Mesothelial cell of epicardium (in vitro differentiated cells): ENCODE results near the gene TAOK1. TPM values are rescaled to one million over a fixed set of nuclear protein-coding genes. Genes with fewer than 3 reads are reported as not detected.

Experiments used
- DNase-seq, 2 experiments: peaks; one replicate each; pipeline ENCODE4 v3.0.0; 2021; ENCODE audit warnings: low spot score in 2 of 2; ENCODE audit not compliant: unreplicated experiment in 2 of 2
- H3K27ac Mint-ChIP-seq: 2 replicates; pipeline ENCODE4 v1.8.0; 2021; ENCODE audit warnings: mixed read lengths
- H3K27me3 Mint-ChIP-seq: 2 replicates; pipeline ENCODE4 v1.8.0; 2021; ENCODE audit warnings: low read depth, mixed read lengths
- H3K36me3 Mint-ChIP-seq: 2 replicates; pipeline ENCODE4 v1.8.0; 2021; ENCODE audit warnings: mixed read lengths
- H3K4me1 Mint-ChIP-seq: 2 replicates; pipeline ENCODE4 v1.8.0; 2021; ENCODE audit warnings: mixed read lengths
- H3K4me3 Mint-ChIP-seq: 2 replicates; pipeline ENCODE4 v1.8.0; 2021; ENCODE audit warnings: mild to moderate bottlenecking, moderate library complexity, mixed read lengths
- H3K9me3 Mint-ChIP-seq: 2 replicates; pipeline ENCODE4 v1.8.0; 2021; ENCODE audit warnings: mixed read lengths
- total RNA-seq: library from RNA; stranded (reverse); gene quantifications from 3 replicates; pipeline ENCODE4 v1.2.1, GENCODE V29; 2021
- TF ChIP-seq, protein P1 (sequence below): fragments of 200-600 bp; sonication (generic); IDR thresholded peaks from one replicate; pipeline ENCODE4 v1.5.0; 2021; ENCODE audit warnings: antibody characterized with exemption; ENCODE audit not compliant: unreplicated experiment

The TAOK1 gene
- total RNA-seq, 1 donor from 2014 or later = 86.7 TPM

DNA sequence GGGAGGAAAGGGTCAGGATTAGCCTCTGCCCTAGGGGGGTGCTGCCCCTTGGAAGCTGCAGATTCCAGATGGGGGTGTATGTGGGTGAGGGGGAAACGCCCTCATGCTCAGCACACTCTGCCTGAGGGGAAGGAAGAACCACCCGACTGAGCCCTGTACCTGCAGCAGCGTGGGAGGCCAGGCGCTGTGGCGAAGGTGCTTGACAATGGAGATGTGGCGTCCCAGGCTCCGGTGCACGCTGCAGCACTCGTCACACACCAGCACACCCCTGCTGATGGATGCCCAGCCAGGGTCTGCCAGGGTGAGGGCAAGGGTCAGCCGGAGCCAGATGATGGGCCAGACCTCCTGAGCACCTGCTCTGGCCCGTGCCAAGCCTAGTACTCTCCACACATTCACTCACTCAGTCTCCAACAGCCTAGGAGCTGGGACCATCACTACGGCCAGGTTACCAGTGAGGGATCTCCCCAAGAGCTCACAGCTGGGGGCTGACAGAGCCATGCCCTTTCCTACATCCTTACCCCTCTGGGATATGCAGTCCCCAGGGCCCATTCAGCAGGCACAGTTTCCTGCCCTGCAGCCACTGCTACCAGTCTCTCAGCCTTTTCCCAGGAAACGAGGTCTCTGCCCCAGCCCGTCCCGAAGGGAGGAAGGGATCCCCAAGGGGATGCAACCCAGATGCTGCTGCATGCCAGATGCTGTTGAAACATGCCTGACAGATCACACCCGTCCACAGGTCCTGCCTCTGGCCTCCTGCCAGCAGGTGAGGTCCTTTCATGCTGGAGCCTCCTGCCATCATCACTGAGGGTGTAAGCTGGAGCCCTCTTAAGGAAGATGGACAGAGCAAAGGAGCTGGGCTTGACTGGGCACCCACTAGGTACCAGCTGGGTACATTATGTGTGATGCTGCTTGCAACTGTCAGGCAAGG is 193.4 kb downstream of the TAOK1 start:
- peaks cover 15% of the 10 kb centered on the region for H3K36me3 Mint-ChIP-seq
- H3K4me3 Mint-ChIP-seq = no peak overlapping the region
- H3K4me1 Mint-ChIP-seq = peaks cover 21% of the 10 kb centered on the region
- DNase-seq = no peak
- no peaks in the 10 kb centered on the region for H3K9me3 Mint-ChIP-seq
- TF ChIP-seq, protein P1, sequence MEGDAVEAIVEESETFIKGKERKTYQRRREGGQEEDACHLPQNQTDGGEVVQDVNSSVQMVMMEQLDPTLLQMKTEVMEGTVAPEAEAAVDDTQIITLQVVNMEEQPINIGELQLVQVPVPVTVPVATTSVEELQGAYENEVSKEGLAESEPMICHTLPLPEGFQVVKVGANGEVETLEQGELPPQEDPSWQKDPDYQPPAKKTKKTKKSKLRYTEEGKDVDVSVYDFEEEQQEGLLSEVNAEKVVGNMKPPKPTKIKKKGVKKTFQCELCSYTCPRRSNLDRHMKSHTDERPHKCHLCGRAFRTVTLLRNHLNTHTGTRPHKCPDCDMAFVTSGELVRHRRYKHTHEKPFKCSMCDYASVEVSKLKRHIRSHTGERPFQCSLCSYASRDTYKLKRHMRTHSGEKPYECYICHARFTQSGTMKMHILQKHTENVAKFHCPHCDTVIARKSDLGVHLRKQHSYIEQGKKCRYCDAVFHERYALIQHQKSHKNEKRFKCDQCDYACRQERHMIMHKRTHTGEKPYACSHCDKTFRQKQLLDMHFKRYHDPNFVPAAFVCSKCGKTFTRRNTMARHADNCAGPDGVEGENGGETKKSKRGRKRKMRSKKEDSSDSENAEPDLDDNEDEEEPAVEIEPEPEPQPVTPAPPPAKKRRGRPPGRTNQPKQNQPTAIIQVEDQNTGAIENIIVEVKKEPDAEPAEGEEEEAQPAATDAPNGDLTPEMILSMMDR = no peak
- no peak overlapping the region for H3K27ac Mint-ChIP-seq
- no peaks in the 10 kb centered on the region for H3K27me3 Mint-ChIP-seq

DNA sequence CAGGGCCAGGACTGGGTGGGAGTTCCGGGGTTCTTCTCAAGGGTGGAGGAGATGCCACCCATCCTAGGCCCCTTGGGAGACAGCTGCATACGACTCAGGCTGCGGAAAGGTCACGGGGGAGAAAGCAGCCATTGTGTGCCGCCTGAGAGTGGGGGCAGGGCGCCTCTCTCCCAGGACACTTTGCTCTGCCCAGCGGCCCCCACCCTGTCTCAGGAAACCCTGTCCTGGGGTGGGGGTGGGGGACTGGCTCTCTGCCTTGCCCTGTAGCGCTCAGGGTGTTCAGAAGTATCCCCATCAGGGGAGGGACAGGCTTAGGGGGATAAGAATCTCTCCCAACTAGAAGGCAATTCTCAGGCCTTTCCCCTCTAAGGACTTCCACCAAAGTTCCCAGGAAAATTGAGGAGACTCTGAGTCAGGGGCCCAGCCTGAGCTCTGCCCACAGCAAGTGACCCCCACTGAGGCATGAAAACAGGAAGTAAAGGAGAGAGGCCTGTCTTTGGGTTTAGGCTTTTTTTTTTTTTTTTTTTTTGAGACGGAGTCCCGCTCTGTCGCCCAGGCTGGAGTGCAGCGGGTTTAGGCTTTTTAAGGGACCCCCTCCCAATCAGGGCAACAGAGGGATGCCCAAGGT is 194.4 kb downstream of the TAOK1 start:
- H3K9me3 Mint-ChIP-seq = no peaks in the 10 kb centered on the region
- peaks cover 15% of the 10 kb centered on the region for H3K36me3 Mint-ChIP-seq
- peak overlapping the region; percentile 59 for H3K27ac Mint-ChIP-seq
- H3K4me3 Mint-ChIP-seq = no peak overlapping the region
- peaks cover 21% of the 10 kb centered on the region for H3K4me1 Mint-ChIP-seq
- H3K27me3 Mint-ChIP-seq = no peaks in the 10 kb centered on the region
- TF ChIP-seq, protein P1 = no peak
- no peak for DNase-seq

DNA sequence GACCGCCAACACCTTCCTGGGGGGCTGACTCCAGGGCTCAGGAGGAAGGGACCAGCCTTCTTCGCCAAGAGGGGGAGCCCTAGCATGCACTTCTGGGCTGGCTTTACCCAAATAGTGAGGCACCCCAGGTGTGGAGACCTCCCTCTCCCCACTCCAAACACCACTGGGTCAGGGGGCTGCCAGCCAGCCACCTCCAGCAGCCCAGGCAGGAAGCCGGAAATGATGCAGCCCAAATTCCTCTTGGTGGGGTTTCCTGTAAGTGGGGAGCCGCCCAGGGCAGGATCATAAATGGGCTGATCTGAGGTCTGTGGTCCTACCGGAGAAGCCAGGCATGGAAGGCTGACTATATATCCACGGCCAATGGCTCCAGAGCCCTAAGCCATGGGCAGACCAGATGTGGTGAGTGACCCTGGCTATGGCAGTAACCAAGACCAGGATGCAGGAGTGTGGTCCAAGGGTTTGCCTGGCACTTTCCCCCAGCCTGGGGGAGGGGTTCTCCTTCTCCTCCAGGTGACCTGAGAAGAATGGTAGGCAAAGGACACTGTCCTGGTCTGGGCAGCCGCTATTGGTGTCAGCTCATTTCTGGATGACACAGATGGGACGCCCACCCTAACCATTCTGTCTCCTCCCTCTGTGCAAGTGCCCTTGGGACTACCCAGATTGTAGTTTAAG is 195.1 kb downstream of the TAOK1 start:
- Mint-ChIP-seq H3K4me3 (no peak overlapping the region), H3K36me3 (peaks cover 10% of the 10 kb centered on the region), H3K9me3 (no peaks in the 10 kb centered on the region), H3K4me1 (peaks cover 26% of the 10 kb centered on the region), H3K27me3 (no peaks in the 10 kb centered on the region), H3K27ac (no peak overlapping the region)
- TF ChIP-seq, protein P1 = no peak
- DNase-seq = no peak

DNA sequence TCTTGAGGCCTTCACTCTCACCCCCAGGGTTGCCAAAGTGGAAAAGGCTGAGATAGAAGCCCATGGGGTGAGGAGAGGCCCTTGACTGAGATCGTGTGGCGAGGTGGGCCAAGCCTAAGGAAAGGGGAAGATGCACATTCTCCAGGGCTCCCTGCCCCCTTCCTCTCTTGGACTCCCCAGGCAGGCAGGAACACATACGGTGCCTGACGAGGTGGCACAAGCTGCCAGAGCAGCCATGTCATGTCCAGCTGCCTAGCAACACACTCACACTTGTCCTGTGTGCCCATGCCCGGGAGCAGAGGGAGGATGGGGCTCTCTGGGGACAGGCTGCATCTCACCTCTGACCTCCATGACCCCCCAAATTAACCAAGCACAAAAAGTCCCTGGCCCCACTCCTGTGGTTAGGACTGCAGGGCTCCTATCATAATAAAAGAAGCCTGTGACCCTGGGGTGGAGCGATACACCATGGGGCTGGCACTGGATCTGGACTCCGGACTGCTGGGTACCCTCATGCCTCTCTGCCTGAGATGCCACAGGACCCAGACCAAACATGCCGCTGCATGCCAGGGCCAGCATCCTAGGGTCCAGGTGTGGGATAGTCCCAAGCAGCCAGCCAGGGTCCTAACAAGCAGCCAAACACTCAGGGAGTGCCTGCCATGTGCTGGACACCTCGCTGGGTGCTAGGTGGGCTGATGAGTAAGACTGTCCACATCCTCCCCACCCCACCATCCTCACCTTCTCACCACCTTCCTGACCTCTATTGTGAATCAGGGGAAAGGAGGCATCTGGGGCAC is 196.7 kb downstream of the TAOK1 start:
- H3K36me3 Mint-ChIP-seq = peaks cover 7% of the 10 kb centered on the region
- H3K4me3 Mint-ChIP-seq = no peak overlapping the region
- DNase-seq = no peak
- TF ChIP-seq, protein P1 = no peak
- no peak overlapping the region for H3K27ac Mint-ChIP-seq
- H3K4me1 Mint-ChIP-seq = peaks cover 40% of the 10 kb centered on the region
- H3K9me3 Mint-ChIP-seq = no peaks in the 10 kb centered on the region
- no peaks in the 10 kb centered on the region for H3K27me3 Mint-ChIP-seq

DNA sequence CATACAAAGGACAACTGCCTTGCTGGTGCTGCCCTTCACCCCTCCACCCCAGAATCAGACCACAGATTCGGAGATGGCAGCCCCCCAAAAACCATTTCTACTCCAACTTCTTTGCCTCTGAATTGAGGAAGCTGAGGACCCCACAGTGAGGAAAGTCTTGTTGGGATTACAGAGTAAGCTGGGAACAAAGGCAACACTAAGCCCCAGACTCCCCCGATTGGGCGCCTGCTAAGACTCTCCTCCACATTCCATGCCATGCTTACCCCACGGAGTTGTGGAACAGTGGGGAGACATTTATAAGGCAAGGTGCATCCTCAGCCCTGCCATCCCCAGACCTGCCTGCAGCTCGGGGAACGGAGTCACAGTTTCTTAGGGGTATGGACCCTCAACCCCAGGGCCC is 197.4 kb downstream of the TAOK1 start:
- no peaks in the 10 kb centered on the region for H3K9me3 Mint-ChIP-seq
- TF ChIP-seq, protein P1 = no peak
- peaks cover 4% of the 10 kb centered on the region for H3K36me3 Mint-ChIP-seq
- no peak overlapping the region for H3K27ac Mint-ChIP-seq
- H3K4me3 Mint-ChIP-seq = peak overlapping the region; percentile 88
- DNase-seq = no peak
- H3K4me1 Mint-ChIP-seq = peaks cover 47% of the 10 kb centered on the region
- no peaks in the 10 kb centered on the region for H3K27me3 Mint-ChIP-seq
